Right lobe of liver (tissue), 6 donors: Measurements from ENCODE around the gene ALPL. TPM values are rescaled to one million over a fixed set of nuclear protein-coding genes. Genes with fewer than 3 reads are reported as not detected.

Source experiments
- ATAC-seq, 4 donors: fragments of 200-7000 bp; cut with Tn5 transposase; one replicate each; pipeline ENCODE4 v1.9.1; 2020; ENCODE audit warnings: mild to moderate bottlenecking in 4 of 4, moderate library complexity in 4 of 4
- DNase-seq, 3 donors: peaks; one replicate each; pipeline ENCODE4 v3.0.0-alpha.2; 2020
- H3K27ac ChIP-seq, 3 donors: fragments of 200-600 bp; one replicate each; pipeline ENCODE4 v1.8.0; 2022
- H3K27me3 ChIP-seq, 2 donors: fragments of 200-600 bp; one replicate each; pipeline ENCODE4 v1.8.0; 2022
- H3K36me3 ChIP-seq, 4 donors: fragments of 200-600 bp; sonication (generic) in 1 of 4; one replicate each; pipeline versions ENCODE4 v1.5.1 to v1.8.0; 2017 to 2022; ENCODE audit warnings: control low read depth in 1 of 4
- H3K4me1 ChIP-seq, 4 donors: fragments of 200-600 bp; sonication (generic) in 1 of 4; one replicate each; pipeline versions ENCODE4 v1.5.1 to v1.8.0; 2017 to 2022; ENCODE audit warnings: control low read depth in 1 of 4
- H3K4me3 ChIP-seq, 3 donors: fragments of 200-600 bp; one replicate each; pipeline ENCODE4 v1.8.0; 2022
- H3K9me3 ChIP-seq, 4 donors: fragments of 200-600 bp; sonication (generic) in 1 of 4; one replicate each; pipeline versions ENCODE4 v1.5.1 to v1.8.0; 2017 to 2022; ENCODE audit warnings: control low read depth in 1 of 4
- POLR2A ChIP-seq: fragments of 450-650 bp; IDR thresholded peaks from one replicate; pipeline ENCODE4 v1.6.1; 2017; ENCODE audit warnings: antibody characterized with exemption, mild to moderate bottlenecking
- WGBS: methylation state at CpG from one replicate; pipeline ENCODE4 v1.1.6; 2018; ENCODE audit warnings: low coverage, low lambda C conversion rate; ENCODE audit not compliant: insufficient coverage; ENCODE audit errors: missing lambda C conversion rate; 5-methylcytosine and 5-hydroxymethylcytosine counted together
- intact Hi-C, 2 donors: fragments of 100-400 bp; cut with DNase I; formaldehyde crosslinking; loops; one replicate each; pipeline versions ENCODE4 v1.11.2 to v1.14.1; 2022
- total RNA-seq, 6 experiments: library from RNA; depleted of rRNA in 2 of 6; stranded (reverse); fragments of >200 nt in 2 of 6; fragmentation: NEBNext Ultra II Directional in 3 of 6; extraction: Animal tissue kit (Norgen Biotek cat#: 25700) in 3 of 6; gene quantifications; one replicate each; pipeline versions ENCODE4 v1.1.0 to v1.2.4, GENCODE V29; 2016 to 2023
- TF ChIP-seq, protein P1 (sequence below), 4 donors: fragments of 200-600 bp in 3 of 4; fragments of 450-650 bp in 1 of 4; IDR thresholded peaks; one replicate each; pipeline versions ENCODE4 v1.5.1 to v1.8.0; 2016 to 2022; ENCODE audit warnings: antibody characterized with exemption in 4 of 4, mild to moderate bottlenecking in 2 of 4
- donor health status: DM: no; HTN: yes; CAD: no.
- donor health status: DM: no; HTN: no; CAD: no.
- donor health status: DM: no; HTN: no; CAD: no.
- donor health status: DM: no; HTN: yes; CAD: no.
- donor health status: DM: no; HTN: yes; CAD: no.

The ALPL gene
- total RNA-seq, 6 experiments from 2014 or later: 23.2 to 81.5 (median 48.1) TPM

DNA sequence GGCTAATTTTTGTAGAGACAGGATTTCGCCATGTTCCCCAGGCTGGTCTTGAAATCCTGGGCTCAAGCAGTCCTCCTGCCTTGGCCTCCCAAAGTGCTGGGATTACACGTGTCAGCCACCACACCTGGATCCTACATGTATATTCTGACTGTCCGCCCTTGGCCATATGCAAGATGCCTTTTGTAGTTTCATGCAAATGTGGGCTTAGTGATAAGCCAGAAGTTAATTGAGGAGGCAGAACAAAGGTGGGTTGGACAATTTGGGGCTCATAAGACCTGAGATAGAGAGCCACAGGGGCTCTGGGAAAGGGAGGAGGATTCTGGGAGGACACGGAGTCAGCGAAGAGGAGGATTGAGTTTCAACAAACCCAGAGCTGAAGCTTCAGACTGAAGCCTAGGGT is 24.9 kb downstream of the ALPL start:
- H3K27me3 ChIP-seq: no peaks in the 10 kb centered on the region
- no peak overlapping the region for H3K4me3 ChIP-seq
- ATAC-seq: no peak
- H3K36me3 ChIP-seq: no peaks in the 10 kb centered on the region
- peaks cover 0 to 29% (median 14%) of the 10 kb centered on the region in 4 donors for H3K4me1 ChIP-seq
- no peak overlapping the region for H3K27ac ChIP-seq
- intact Hi-C loops: no loop called here
- H3K9me3 ChIP-seq: no peaks in the 10 kb centered on the region
- WGBS: 80% methylated on average over 3 of the region's 5 CpGs
- DNase-seq: no peak
- no peak for TF ChIP-seq POLR2A
- TF ChIP-seq, protein P1, sequence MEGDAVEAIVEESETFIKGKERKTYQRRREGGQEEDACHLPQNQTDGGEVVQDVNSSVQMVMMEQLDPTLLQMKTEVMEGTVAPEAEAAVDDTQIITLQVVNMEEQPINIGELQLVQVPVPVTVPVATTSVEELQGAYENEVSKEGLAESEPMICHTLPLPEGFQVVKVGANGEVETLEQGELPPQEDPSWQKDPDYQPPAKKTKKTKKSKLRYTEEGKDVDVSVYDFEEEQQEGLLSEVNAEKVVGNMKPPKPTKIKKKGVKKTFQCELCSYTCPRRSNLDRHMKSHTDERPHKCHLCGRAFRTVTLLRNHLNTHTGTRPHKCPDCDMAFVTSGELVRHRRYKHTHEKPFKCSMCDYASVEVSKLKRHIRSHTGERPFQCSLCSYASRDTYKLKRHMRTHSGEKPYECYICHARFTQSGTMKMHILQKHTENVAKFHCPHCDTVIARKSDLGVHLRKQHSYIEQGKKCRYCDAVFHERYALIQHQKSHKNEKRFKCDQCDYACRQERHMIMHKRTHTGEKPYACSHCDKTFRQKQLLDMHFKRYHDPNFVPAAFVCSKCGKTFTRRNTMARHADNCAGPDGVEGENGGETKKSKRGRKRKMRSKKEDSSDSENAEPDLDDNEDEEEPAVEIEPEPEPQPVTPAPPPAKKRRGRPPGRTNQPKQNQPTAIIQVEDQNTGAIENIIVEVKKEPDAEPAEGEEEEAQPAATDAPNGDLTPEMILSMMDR (IDR thresholded peaks at IDR 0.05): no peak

DNA sequence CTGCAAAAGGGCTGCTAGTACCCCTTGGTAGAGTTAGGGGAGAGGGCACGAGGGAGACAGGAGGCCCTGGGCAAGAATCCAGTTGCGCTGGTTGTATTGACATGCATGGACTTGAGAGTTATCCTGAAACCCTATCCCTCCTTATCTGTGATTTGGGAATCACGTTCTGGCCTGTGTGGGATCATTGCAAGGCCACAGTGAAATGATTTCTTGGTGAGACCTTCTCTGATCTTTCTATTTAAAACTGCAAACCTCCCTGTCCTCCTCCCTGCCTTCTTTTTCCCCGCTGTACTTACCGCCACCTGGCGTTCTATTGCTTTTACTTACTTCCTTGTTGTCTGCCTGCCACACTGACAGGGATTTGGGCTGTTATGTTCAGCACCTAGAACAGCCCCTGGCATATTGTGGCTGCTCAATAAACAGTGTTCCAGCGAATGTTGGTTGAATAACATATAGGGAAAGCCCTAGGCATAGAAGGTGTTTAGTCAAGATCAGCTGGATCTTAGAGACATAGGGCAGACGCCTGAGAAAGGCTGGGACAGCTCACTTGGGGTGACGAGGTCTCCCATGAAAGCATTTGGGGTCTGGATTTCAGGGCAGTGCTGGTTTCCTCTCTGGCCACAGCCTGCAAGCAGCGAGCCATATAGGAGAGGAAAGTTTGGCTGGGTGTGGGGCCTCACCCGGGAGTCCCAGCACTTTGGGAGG is 25.6 kb downstream of the ALPL start:
- Histone ChIP-seq H3K4me3 (no peak overlapping the region), H3K27me3 (no peaks in the 10 kb centered on the region), H3K36me3 (no peaks in the 10 kb centered on the region), H3K9me3 (no peaks in the 10 kb centered on the region), H3K4me1 (peaks cover 0 to 34% (median 17%) of the 10 kb centered on the region in 4 donors), H3K27ac (no peak overlapping the region)
- TF ChIP-seq POLR2A: no peak
- TF ChIP-seq, protein P1 (IDR thresholded peaks at IDR 0.05): peak; percentile 35 to 44 (median 40)
- no peak for DNase-seq
- ATAC-seq: peak in 1 of 4 donors; percentile 13
- 47% methylated on average over 10 of the region's 11 CpGs for WGBS
- intact Hi-C loops: no loop called here

DNA sequence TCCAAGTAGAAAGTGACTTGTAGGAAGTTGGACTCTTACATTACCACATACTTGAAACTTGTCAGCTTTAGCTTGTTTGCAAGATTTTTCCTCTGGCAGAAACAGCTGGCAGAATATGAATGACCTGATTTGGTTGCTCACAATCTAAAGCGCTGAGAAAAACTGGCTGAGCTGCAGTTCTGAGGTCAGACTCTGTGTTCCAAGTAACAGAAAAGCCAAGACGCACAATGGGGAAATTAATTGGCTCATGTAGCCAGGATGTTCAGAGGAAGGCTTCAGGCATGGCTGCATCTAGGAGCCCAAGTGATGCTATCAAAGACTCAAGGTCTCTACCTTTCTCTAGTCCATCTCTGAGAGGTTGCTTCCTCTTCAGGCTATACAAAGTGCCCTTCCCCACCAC is 27.0 kb downstream of the ALPL start:
- Histone ChIP-seq H3K4me3 (no peak overlapping the region), H3K4me1 (peaks cover 0 to 41% (median 22%) of the 10 kb centered on the region in 4 donors), H3K27ac (peak overlapping the region in 1 of 3 donors; percentile 90), H3K36me3 (no peaks in the 10 kb centered on the region), H3K27me3 (no peaks in the 10 kb centered on the region), H3K9me3 (no peaks in the 10 kb centered on the region)
- no peak for DNase-seq
- ATAC-seq: no peak
- TF ChIP-seq POLR2A: no peak
- TF ChIP-seq, protein P1 (IDR thresholded peaks at IDR 0.05): no peak
- 21% methylated on average over 2 of the region's 2 CpGs for WGBS
- intact Hi-C loops: no loop called here

DNA sequence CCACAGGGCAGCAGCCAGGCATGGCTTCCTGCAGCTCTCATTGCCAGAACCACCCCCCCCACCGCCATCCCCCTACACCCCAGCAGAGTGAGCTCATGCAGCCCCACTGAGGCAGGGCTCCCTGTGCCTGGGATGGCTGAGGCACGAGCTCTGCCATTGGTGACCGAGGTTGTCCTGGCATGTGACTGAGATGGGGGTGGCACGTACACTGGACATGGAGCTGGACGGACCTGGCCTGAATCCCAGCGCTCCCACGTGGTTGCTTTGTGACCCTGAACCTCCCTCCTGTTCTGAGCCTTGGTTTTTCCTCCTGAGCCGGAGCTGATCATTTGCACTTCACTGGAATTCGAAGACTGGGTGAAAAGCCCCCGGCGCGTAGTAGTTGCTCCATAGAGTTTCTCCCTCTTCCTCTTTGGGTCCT is 28.3 kb downstream of the ALPL start:
- ATAC-seq (peak; percentile 70 to 80 (median 74)), DNase-seq (peak; percentile 85 to 93 (median 92))
- H3K9me3 ChIP-seq: no peaks in the 10 kb centered on the region
- 12% methylated on average over 4 of the region's 12 CpGs for WGBS
- H3K27ac ChIP-seq: peak overlapping the region; percentile 78 to 90 (median 79)
- no peaks in the 10 kb centered on the region for H3K27me3 ChIP-seq
- TF ChIP-seq, protein P1 (IDR thresholded peaks at IDR 0.05): no peak
- peak; percentile 31 for TF ChIP-seq POLR2A
- peaks cover 0 to 49% (median 22%) of the 10 kb centered on the region in 4 donors for H3K4me1 ChIP-seq
- H3K36me3 ChIP-seq: no peaks in the 10 kb centered on the region
- intact Hi-C loops: no loop called here
- peak overlapping the region in 1 of 3 donors; percentile 11 for H3K4me3 ChIP-seq
